Astrocyte of the spinal cord (primary cell): ENCODE measurements around the gene CKAP5.
A peak's percentile ranks its signal among the peaks of the same experiment; 100 is the strongest.

Source experiments
- DNase-seq: peaks from one replicate; pipeline ENCODE4 v3.0.0; 2011; ENCODE audit warnings: low read depth, low spot score
- H3K4me3 ChIP-seq: 2 replicates; pipeline ENCODE4 v1.5.1; 2011; ENCODE audit warnings: low read depth, mild to moderate bottlenecking, low read length, moderate library complexity
- in situ Hi-C: cut with HindIII; loops from 2 replicates; pipeline ENCODE4 v1.10.0; 2017; ENCODE audit warnings: low sequenced_read_pairs
- TF ChIP-seq, protein P1 (sequence below): IDR thresholded peaks from 2 replicates; pipeline ENCODE4 v1.5.1; 2012; ENCODE audit warnings: low read depth, mild to moderate bottlenecking, low read length, inconsistent platforms

CKAP5 gene

GRCh38 chr11:46890665-46891064, 44.6 kb upstream of the CKAP5 start:
- in situ Hi-C loops = no loop called here

GRCh38 chr11:46889689-46890475, 43.8 kb upstream of the CKAP5 start:
- peak; percentile 70 for DNase-seq
- H3K4me3 ChIP-seq = no peak overlapping the region
- TF ChIP-seq, protein P1, sequence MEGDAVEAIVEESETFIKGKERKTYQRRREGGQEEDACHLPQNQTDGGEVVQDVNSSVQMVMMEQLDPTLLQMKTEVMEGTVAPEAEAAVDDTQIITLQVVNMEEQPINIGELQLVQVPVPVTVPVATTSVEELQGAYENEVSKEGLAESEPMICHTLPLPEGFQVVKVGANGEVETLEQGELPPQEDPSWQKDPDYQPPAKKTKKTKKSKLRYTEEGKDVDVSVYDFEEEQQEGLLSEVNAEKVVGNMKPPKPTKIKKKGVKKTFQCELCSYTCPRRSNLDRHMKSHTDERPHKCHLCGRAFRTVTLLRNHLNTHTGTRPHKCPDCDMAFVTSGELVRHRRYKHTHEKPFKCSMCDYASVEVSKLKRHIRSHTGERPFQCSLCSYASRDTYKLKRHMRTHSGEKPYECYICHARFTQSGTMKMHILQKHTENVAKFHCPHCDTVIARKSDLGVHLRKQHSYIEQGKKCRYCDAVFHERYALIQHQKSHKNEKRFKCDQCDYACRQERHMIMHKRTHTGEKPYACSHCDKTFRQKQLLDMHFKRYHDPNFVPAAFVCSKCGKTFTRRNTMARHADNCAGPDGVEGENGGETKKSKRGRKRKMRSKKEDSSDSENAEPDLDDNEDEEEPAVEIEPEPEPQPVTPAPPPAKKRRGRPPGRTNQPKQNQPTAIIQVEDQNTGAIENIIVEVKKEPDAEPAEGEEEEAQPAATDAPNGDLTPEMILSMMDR = peak; percentile 82
- in situ Hi-C loops = no loop called here

More at GRCh38 chr11:46890665-46891064, 44.6 kb upstream of the CKAP5 start:
- H3K4me3 ChIP-seq = no peak overlapping the region
- TF ChIP-seq, protein P1 = no peak
- peak; percentile 29 for DNase-seq

DNA sequence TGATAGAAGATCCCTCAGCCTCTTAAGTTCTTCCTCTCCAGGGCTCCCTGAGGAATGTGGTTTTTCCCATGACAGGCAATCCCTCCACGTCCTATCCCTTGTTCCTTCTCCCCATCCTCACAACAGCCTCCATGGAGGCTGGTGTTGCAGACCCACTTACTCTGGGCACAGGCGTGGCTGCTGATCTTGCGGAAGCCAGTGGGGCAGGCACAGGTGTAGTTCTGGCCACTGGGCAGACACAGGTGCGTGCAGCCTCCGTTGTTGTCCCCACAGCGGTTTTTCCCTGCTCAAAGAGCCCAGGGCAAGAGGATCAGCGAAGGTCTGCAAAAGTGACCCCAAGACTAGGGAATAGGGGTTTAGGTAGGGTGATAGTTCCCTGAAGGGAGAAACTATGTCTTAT, 43.2 kb upstream of the CKAP5 start:
- DNase-seq = no peak
- TF ChIP-seq, protein P1 = no peak
- in situ Hi-C loops = no loop called here
- H3K4me3 ChIP-seq = no peak overlapping the region

DNA sequence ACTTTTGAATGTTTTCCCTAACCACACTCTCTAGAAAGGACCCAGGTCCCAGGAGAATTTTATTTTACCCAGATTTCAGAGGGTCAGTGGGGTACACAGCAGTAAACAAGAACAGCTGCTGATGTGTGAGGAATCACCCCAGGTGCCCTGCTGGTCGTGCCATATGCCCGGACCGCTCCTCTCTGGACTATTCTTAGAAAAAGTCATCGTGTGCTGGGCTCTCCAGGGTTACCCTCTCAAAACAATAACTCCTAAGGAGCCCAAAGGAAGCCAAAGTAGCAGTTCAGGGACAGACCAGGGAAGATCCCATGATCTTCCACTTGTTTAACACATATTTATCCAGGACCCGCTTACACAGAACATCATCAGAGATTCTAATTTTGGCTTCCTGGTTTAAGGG, 42.6 kb upstream of the CKAP5 start:
- no peak for DNase-seq
- H3K4me3 ChIP-seq = no peak overlapping the region
- TF ChIP-seq, protein P1 = no peak
- in situ Hi-C loops = no loop called here

GRCh38 chr11:46886211-46886610, 40.1 kb upstream of the CKAP5 start:
- TF ChIP-seq, protein P1 = no peak
- no peak for DNase-seq
- in situ Hi-C loops = no loop called here
- no peak overlapping the region for H3K4me3 ChIP-seq

- TF ChIP-seq, protein P1 = no peak
- H3K4me3 ChIP-seq = no peak overlapping the region
- no peak for DNase-seq
- in situ Hi-C loops = no loop called here
Measured at GRCh38 chr11:46879056-46879585, 33.0 kb upstream of the CKAP5 start.
